Gastrocnemius medialis (tissue), 4 donors: ENCODE measurements around the gene ARF3. TPM values are rescaled to one million over a fixed set of nuclear protein-coding genes. Genes with fewer than 3 reads are reported as not detected.
A peak's percentile ranks its signal among the peaks of the same experiment; 100 is the strongest.

ENCODE experiments used
- ATAC-seq, 2 donors: fragments of 150-250 bp; one replicate each; pipeline ENCODE4 v1.9.1; 2016
- DNase-seq, 2 donors: peaks; one replicate each; pipeline ENCODE4 v3.0.0-alpha.2; 2019
- H3K27ac ChIP-seq, 4 donors: fragments of 200-600 bp; sonication (generic); 1 replicate in 1 of 4; 2 replicates in 3 of 4; pipeline ENCODE4 v1.5.1; 2016 to 2018; ENCODE audit warnings: mild to moderate bottlenecking in 2 of 4, moderate library complexity in 1 of 4
- H3K27me3 ChIP-seq, 3 donors: fragments of 200-600 bp; sonication (generic) in 2 of 3; 1 replicate in 1 of 3; 2 replicates in 2 of 3; pipeline versions ENCODE4 v1.5.1 to v1.6.0; 2016 to 2019; ENCODE audit warnings: mild to moderate bottlenecking in 1 of 3, moderate library complexity in 1 of 3
- H3K36me3 ChIP-seq, 2 donors: fragments of 200-600 bp; sonication (generic) in 1 of 2; one replicate each; pipeline ENCODE4 v1.5.1; 2017 to 2018
- H3K4me1 ChIP-seq, 2 donors: fragments of 200-600 bp; sonication (generic) in 1 of 2; one replicate each; pipeline ENCODE4 v1.5.1; 2016 to 2017; ENCODE audit warnings: mild to moderate bottlenecking in 2 of 2
- H3K4me3 ChIP-seq, 4 donors: fragments of 200-600 bp; sonication (generic) in 3 of 4; 1 replicate in 1 of 4; 2 replicates in 3 of 4; pipeline ENCODE4 v1.5.1; 2016 to 2019; ENCODE audit warnings: mild to moderate bottlenecking in 2 of 4
- H3K9me3 ChIP-seq, 3 donors: fragments of 200-600 bp; sonication (generic) in 2 of 3; 1 replicate in 1 of 3; 2 replicates in 2 of 3; pipeline ENCODE4 v1.5.1; 2016 to 2019
- CTCF ChIP-seq, 5 experiments: fragments of 450-650 bp in 3 of 5; fragments of 200-600 bp in 2 of 5; sonication (generic) in 2 of 5; IDR thresholded peaks in 4 of 5; conservative IDR thresholded peaks in 1 of 5; 1 replicate in 4 of 5; 2 replicates in 1 of 5; pipeline ENCODE4 v1.5.1; 2016 to 2019; ENCODE audit warnings: antibody characterized with exemption in 5 of 5, mild to moderate bottlenecking in 3 of 5, moderate library complexity in 3 of 5
- POLR2A ChIP-seq, 2 donors: fragments of 450-650 bp; IDR thresholded peaks; one replicate each; pipeline ENCODE4 v1.6.1; 2017; ENCODE audit warnings: antibody characterized with exemption in 2 of 2, mild to moderate bottlenecking in 2 of 2, moderate library complexity in 2 of 2
- in situ Hi-C, 4 donors: fragments of 200-750 bp; cut with MboI; loops; one replicate each; pipeline versions ENCODE4 v1.15.0 to v1.8.0; 2017; ENCODE audit warnings: low sequenced_read_pairs in 4 of 4
- intact Hi-C: fragments of 100-400 bp; cut with DNase I; formaldehyde crosslinking; loops from one replicate; pipeline ENCODE4 v1.15.1; 2023; ENCODE audit warnings: low total_unique reads
- total RNA-seq, 4 donors: library from RNA; depleted of rRNA; stranded (reverse); fragments of >200 nt; gene quantifications; one replicate each; pipeline versions ENCODE4 v1.1.0 to v1.2.3, GENCODE V29; 2016

ARF3 gene
- total RNA-seq, 4 donors from 2014 or later, result 4.9 to 17.2 (median 13.5) TPM

- ATAC-seq, result peak; percentile 40 to 48
- H3K36me3 ChIP-seq, result no peaks in the 10 kb centered on the region
- no peaks in the 10 kb centered on the region for H3K9me3 ChIP-seq
- in situ Hi-C loops (loop anchor here in 1 of 4 donors (25.0 kb wide), 1 partner anchor 133 kb away; the partner anchor contains the start of genes DDX23 and RND1), intact Hi-C loops (loop anchor here (1.0 kb wide), 1 partner anchor 142 kb away; no protein-coding TSS in a partner anchor)
- H3K27me3 ChIP-seq, result peaks cover 0 to 43% (median 13%) of the 10 kb centered on the region in 3 donors
- peak in 1 of 2 donors; percentile 82 for DNase-seq
- H3K4me1 ChIP-seq, result peaks cover 26 to 41% of the 10 kb centered on the region in 2 donors
- peak overlapping the region; percentile 28 to 53 (median 46) for H3K4me3 ChIP-seq
- TF ChIP-seq POLR2A (IDR thresholded peaks at IDR 0.05) (no peak), CTCF (IDR thresholded peaks at IDR 0.05 in 4 of 5, conservative IDR thresholded peaks at IDR 0.05 in 1 of 5) (peak; percentile 76 to 92 (median 85))
- H3K27ac ChIP-seq, result peak overlapping the region in 3 of 4 donors; percentile 32 to 83 (median 37)
Observed at GRCh38 chr12:48995086-48995879, 38.0 kb upstream of the ARF3 start.

- no peaks in the 10 kb centered on the region for H3K9me3 ChIP-seq
- in situ Hi-C loops (loop anchor here in 1 of 4 donors (25.0 kb wide), 1 partner anchor 132 kb away; the partner anchor contains the start of genes DDX23 and RND1), intact Hi-C loops (loop anchor here (1.0 kb wide), 1 partner anchor 141 kb away; no protein-coding TSS in a partner anchor)
- no peak for ATAC-seq
- peaks cover 18 to 33% of the 10 kb centered on the region in 2 donors for H3K4me1 ChIP-seq
- H3K27me3 ChIP-seq, result peaks cover 0 to 36% (median 13%) of the 10 kb centered on the region in 3 donors
- no peaks in the 10 kb centered on the region for H3K36me3 ChIP-seq
- H3K27ac ChIP-seq, result peak overlapping the region in 2 of 4 donors; percentile 32 to 37
- no peak for DNase-seq
- no peak for TF ChIP-seq POLR2A (IDR thresholded peaks at IDR 0.05)
- TF ChIP-seq CTCF (IDR thresholded peaks at IDR 0.05 in 4 of 5, conservative IDR thresholded peaks at IDR 0.05 in 1 of 5), result no peak
- H3K4me3 ChIP-seq, result peak overlapping the region in 1 of 4 donors; percentile 42
Observed at GRCh38 chr12:48994224-48995085, 37.2 kb upstream of the ARF3 start.

DNA sequence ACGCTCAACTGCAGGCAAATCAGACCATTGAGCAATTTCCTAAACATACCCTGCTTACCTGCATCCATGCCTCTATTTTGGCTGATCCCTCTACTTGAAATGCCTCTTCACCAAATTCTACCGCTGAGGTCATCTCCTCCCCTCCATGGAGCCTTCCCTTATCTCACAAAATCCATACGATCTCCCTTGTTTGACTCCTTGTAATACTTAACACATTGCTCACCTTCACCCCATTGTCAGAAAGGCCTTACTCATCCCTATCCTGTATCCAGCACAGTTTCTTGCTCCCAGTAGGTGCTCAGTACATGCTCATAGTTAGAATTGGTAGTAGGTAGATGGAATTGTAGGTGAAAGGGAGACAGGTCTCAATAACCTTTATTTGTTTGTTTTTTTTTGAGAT lies 36.5 kb upstream of the ARF3 start:
- intact Hi-C loops, result no loop called here
- no peaks in the 10 kb centered on the region for H3K9me3 ChIP-seq
- in situ Hi-C loops, result loop anchor here in 1 of 4 donors (25.0 kb wide), 1 partner anchor 131 kb away; the partner anchor contains the start of genes DDX23 and RND1
- no peak overlapping the region for H3K27ac ChIP-seq
- DNase-seq (no peak), ATAC-seq (no peak)
- peaks cover 17 to 26% of the 10 kb centered on the region in 2 donors for H3K4me1 ChIP-seq
- no peaks in the 10 kb centered on the region for H3K36me3 ChIP-seq
- no peak overlapping the region for H3K4me3 ChIP-seq
- TF ChIP-seq CTCF (IDR thresholded peaks at IDR 0.05 in 4 of 5, conservative IDR thresholded peaks at IDR 0.05 in 1 of 5) (no peak), POLR2A (IDR thresholded peaks at IDR 0.05) (no peak)
- H3K27me3 ChIP-seq, result peaks cover 0 to 29% (median 12%) of the 10 kb centered on the region in 3 donors

DNA sequence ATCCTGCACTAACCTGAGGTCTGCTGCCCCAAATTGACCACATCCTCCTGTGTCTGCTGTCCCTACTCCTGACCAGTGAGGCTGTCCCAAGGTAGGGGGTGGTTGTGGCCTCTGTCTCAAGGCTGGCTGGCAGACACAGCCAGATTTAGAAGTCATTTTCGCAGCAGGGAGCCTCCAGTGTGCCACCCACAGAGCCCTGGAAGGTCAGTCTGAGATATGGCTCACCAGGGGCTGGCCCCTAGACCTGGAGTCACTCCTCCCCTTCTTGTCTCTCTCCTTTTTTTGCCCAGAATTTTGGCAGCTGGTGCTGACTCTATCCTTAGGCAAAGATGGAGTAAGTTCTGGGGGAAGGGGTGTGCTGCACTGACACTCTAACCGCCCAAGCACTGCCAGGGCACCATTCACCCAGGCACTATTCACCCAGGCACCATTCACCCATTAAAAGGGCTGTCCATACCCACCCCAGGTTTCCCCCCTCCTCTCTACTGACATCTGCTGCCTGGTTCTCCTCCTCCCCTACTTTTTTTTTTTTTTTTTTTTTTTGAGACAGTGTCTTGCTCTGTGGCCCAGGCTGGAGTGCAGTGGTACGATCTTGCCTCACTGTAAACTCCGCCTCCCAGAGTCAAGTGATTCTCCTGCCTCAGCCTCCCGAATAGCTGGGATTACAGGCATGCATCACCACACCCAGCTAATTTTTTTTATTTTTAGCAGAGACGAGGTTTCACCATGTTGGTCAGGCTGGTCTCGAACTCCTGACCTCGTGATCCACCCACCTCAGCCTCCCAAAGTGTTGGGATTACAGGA lies 34.2 kb upstream of the ARF3 start:
- DNase-seq (no peak), ATAC-seq (no peak)
- TF ChIP-seq CTCF (IDR thresholded peaks at IDR 0.05 in 4 of 5, conservative IDR thresholded peaks at IDR 0.05 in 1 of 5), result no peak
- TF ChIP-seq POLR2A (IDR thresholded peaks at IDR 0.05), result no peak
- Histone ChIP-seq H3K4me1 (peaks cover 6 to 8% of the 10 kb centered on the region in 2 donors), H3K9me3 (no peaks in the 10 kb centered on the region), H3K36me3 (no peaks in the 10 kb centered on the region), H3K27me3 (peaks cover 0 to 15% (median 8%) of the 10 kb centered on the region in 3 donors), H3K4me3 (no peak overlapping the region), H3K27ac (no peak overlapping the region)
- intact Hi-C loops (no loop called here), in situ Hi-C loops (loop anchor here in 1 of 4 donors (25.0 kb wide), 1 partner anchor 129 kb away; the partner anchor contains the start of genes DDX23 and RND1)
